H1 (cell line): ENCODE results near the gene ITGAE. TPM values are rescaled to one million over a fixed set of nuclear protein-coding genes. Genes with fewer than 3 reads are reported as not detected.

ENCODE experiments used
- CTCF ChIA-PET: fragments of 300-600 bp; sonication (Branson Sonifier 250); formaldehyde crosslinking; loops from one replicate; lab custom pipeline; 2021; ENCODE audit not compliant: partially characterized antibody; lab: Charles Lee
- POLR2A ChIA-PET: fragments of 300-600 bp; sonication (Branson Sonifier 250); formaldehyde crosslinking; loops from one replicate; lab custom pipeline; 2021; ENCODE audit warnings: inconsistent platforms; ENCODE audit not compliant: partially characterized antibody; lab: Charles Lee
- DNase-seq, 2 experiments: peaks; one replicate each; pipeline versions ENCODE4 v3.0.0 to v3.0.0-alpha.2; 2010 to 2022; ENCODE audit warnings: low spot score in 2 of 2, low read depth in 1 of 2, mixed read lengths in 1 of 2
- FAIRE-seq: peaks from 2 replicates; lab custom pipeline; 2011; peaks lifted over from hg19 to GRCh38; lab: Jason Lieb, UNC
- H2AFZ ChIP-seq: 2 replicates; pipeline ENCODE4 v1.8.1; 2012; ENCODE audit warnings: low read length, inconsistent platforms
- H2AK5ac ChIP-seq: 2 replicates; pipeline ENCODE4 v1.6.1; 2013; ENCODE audit warnings: low read depth, low read length
- H2BK120ac ChIP-seq: replicated peaks from 2 replicates; pipeline ENCODE3; 2013; ENCODE audit warnings: low read depth, low read length, inconsistent platforms
- H2BK12ac ChIP-seq: 2 replicates; pipeline ENCODE4 v1.6.1; 2013; ENCODE audit warnings: low read depth, low read length
- H2BK15ac ChIP-seq: 2 replicates; pipeline ENCODE4 v1.6.1; 2013; ENCODE audit warnings: low read length
- H2BK20ac ChIP-seq: 2 replicates; pipeline ENCODE4 v1.6.1; 2013; ENCODE audit warnings: low read length
- H2BK5ac ChIP-seq: 2 replicates; pipeline ENCODE4 v1.6.1; 2013; ENCODE audit warnings: low read depth, low read length
- H3K14ac ChIP-seq: 2 replicates; pipeline ENCODE4 v1.6.1; 2013; ENCODE audit warnings: inconsistent platforms; ENCODE audit not compliant: insufficient read length
- H3K18ac ChIP-seq: 2 replicates; pipeline ENCODE4 v1.6.1; 2013; ENCODE audit warnings: low read length; ENCODE audit errors: extremely low read depth
- H3K23ac ChIP-seq: 2 replicates; pipeline ENCODE4 v1.6.1; 2013; ENCODE audit warnings: inconsistent platforms; ENCODE audit not compliant: insufficient read length
- H3K23me2 ChIP-seq: 2 replicates; pipeline ENCODE4 v1.6.1; 2013; ENCODE audit warnings: low read depth, low read length
- H3K27ac ChIP-seq: 2 replicates; pipeline ENCODE4 v1.6.1; 2011; ENCODE audit warnings: low read depth, low read length, inconsistent platforms
- H3K27me3 ChIP-seq, 4 experiments: replicated peaks in 1 of 4; 1 replicate in 1 of 4; 2 replicates in 3 of 4; pipeline versions ENCODE4 v1.6.1 to v1.8.1; 2011 to 2013; ENCODE audit warnings: low read length in 3 of 4, mild to moderate bottlenecking in 3 of 4, inconsistent platforms in 2 of 4, mixed read lengths in 2 of 4, moderate library complexity in 1 of 4; ENCODE audit not compliant: control insufficient read depth in 3 of 4, insufficient read depth in 3 of 4; ENCODE audit errors: extremely low read depth in 1 of 4
- H3K36me3 ChIP-seq, 4 experiments: 2 replicates each; pipeline versions ENCODE4 v1.6.1 to v1.8.1; 2011 to 2013; ENCODE audit warnings: mild to moderate bottlenecking in 4 of 4, low read length in 3 of 4, moderate library complexity in 2 of 4, control low read depth in 1 of 4, inconsistent platforms in 1 of 4; ENCODE audit not compliant: insufficient read depth in 4 of 4, control insufficient read depth in 2 of 4
- H3K4ac ChIP-seq: replicated peaks from 2 replicates; pipeline ENCODE3; 2013; ENCODE audit warnings: low read length, low read depth, mixed read lengths, inconsistent platforms; ENCODE audit not compliant: insufficient read length
- H3K4me1 ChIP-seq, 4 experiments: replicated peaks in 1 of 4; 1 replicate in 1 of 4; 2 replicates in 3 of 4; pipeline versions ENCODE4 v1.6.1 to v1.8.1; 2011 to 2013; ENCODE audit warnings: low read length in 3 of 4, inconsistent platforms in 2 of 4, mixed read lengths in 1 of 4; ENCODE audit not compliant: insufficient read depth in 4 of 4, control insufficient read depth in 3 of 4
- H3K4me2 ChIP-seq, 2 experiments: 2 replicates each; pipeline versions ENCODE4 v1.6.1 to v1.8.1; 2011 to 2013; ENCODE audit warnings: low read depth in 2 of 2, low read length in 2 of 2, control low read depth in 1 of 2, inconsistent platforms in 1 of 2, mild to moderate bottlenecking in 1 of 2; ENCODE audit not compliant: insufficient read depth in 1 of 2
- H3K4me3 ChIP-seq, 4 experiments: fragments of 200-600, 300-600 bp in 1 of 4; sonication (generic), shearing (Covaris generic), sonication (Bioruptor Twin) in 1 of 4; 2 replicates each; pipeline versions ENCODE4 v1.5.1 to v1.8.1; 2011 to 2016; ENCODE audit warnings: low read length in 4 of 4, low read depth in 3 of 4, control low read depth in 2 of 4, inconsistent platforms in 2 of 4, mild to moderate bottlenecking in 2 of 4, mixed read lengths in 1 of 4, moderate library complexity in 1 of 4; ENCODE audit not compliant: insufficient read depth in 2 of 4; ENCODE audit errors: extremely low read depth in 1 of 4
- H3K56ac ChIP-seq: replicated peaks from 2 replicates; pipeline ENCODE3; 2013; ENCODE audit warnings: low read depth, mild to moderate bottlenecking, mixed read lengths, low read length, inconsistent platforms; ENCODE audit not compliant: insufficient read length
- H3K79me1 ChIP-seq: 2 replicates; pipeline ENCODE4 v1.6.1; 2013; ENCODE audit warnings: low read depth, low read length, control low read depth
- H3K79me2 ChIP-seq, 2 experiments: 2 replicates each; pipeline versions ENCODE4 v1.6.1 to v1.8.1; 2012 to 2013; ENCODE audit warnings: low read length in 2 of 2, mild to moderate bottlenecking in 2 of 2, inconsistent platforms in 1 of 2; ENCODE audit not compliant: insufficient read depth in 2 of 2, control insufficient read depth in 1 of 2
- H3K9ac ChIP-seq, 4 experiments: replicated peaks in 1 of 4; 1 replicate in 1 of 4; 2 replicates in 3 of 4; pipeline versions ENCODE4 v1.6.1 to v1.8.1; 2011 to 2013; ENCODE audit warnings: low read depth in 3 of 4, low read length in 3 of 4, control low read depth in 2 of 4, mild to moderate bottlenecking in 2 of 4, moderate library complexity in 2 of 4, inconsistent platforms in 1 of 4; ENCODE audit errors: extremely low read depth in 1 of 4
- H3K9me3 ChIP-seq, 2 experiments: 2 replicates each; pipeline versions ENCODE4 v1.6.1 to v1.8.1; 2012 to 2013; ENCODE audit warnings: mild to moderate bottlenecking in 2 of 2, moderate library complexity in 2 of 2, control low read depth in 1 of 2, inconsistent platforms in 1 of 2, low read depth in 1 of 2, low read length in 1 of 2, mixed read lengths in 1 of 2; ENCODE audit not compliant: insufficient read depth in 2 of 2
- H4K20me1 ChIP-seq, 2 experiments: replicated peaks in 1 of 2; 2 replicates each; pipeline versions ENCODE3 to v1.8.1; 2011 to 2013; ENCODE audit warnings: inconsistent platforms in 2 of 2, low read length in 2 of 2, mild to moderate bottlenecking in 1 of 2; ENCODE audit not compliant: insufficient read depth in 2 of 2, control insufficient read depth in 1 of 2
- H4K5ac ChIP-seq: 2 replicates; pipeline ENCODE4 v1.6.1; 2013; ENCODE audit warnings: low read length, low read depth, mixed read lengths, inconsistent platforms; ENCODE audit not compliant: insufficient read length
- H4K8ac ChIP-seq: 2 replicates; pipeline ENCODE4 v1.8.0; 2013; ENCODE audit warnings: mild to moderate bottlenecking, moderate library complexity, low read length, inconsistent platforms; ENCODE audit not compliant: insufficient read depth; ENCODE audit errors: extremely low read depth
- H4K91ac ChIP-seq: replicated peaks from 2 replicates; pipeline ENCODE3; 2013; ENCODE audit warnings: low read length, mixed read lengths, inconsistent platforms; ENCODE audit not compliant: insufficient read length
- CHD1 ChIP-seq: IDR thresholded peaks from 2 replicates; pipeline ENCODE4 v1.6.1; 2012; ENCODE audit warnings: low read depth, low read length, improper control_type of control experiment
- CHD2 ChIP-seq: IDR thresholded peaks from 2 replicates; pipeline ENCODE4 v1.6.1; 2012; ENCODE audit warnings: low read length, improper control_type of control experiment
- GTF2F1 ChIP-seq: IDR thresholded peaks from 2 replicates; pipeline ENCODE4 v1.6.1; 2012; ENCODE audit warnings: low read depth, low read length, improper control_type of control experiment, borderline replicate concordance
- HDAC6 ChIP-seq: IDR thresholded peaks from one replicate; pipeline ENCODE4 v1.7.1; 2012; ENCODE audit warnings: low read depth, mild to moderate bottlenecking, inconsistent platforms, low read length, moderate library complexity
- MAFK ChIP-seq: IDR thresholded peaks from 2 replicates; pipeline ENCODE4 v1.6.1; 2012; ENCODE audit warnings: low read depth, mild to moderate bottlenecking, improper control_type of control experiment, low read length
- NANOG ChIP-seq: IDR thresholded peaks from 2 replicates; pipeline ENCODE4 v1.6.1; 2011; ENCODE audit warnings: low read length, low read depth, mild to moderate bottlenecking, inconsistent platforms; ENCODE audit not compliant: insufficient read depth, poor library complexity, severe bottlenecking
- NRF1 ChIP-seq: IDR thresholded peaks from 2 replicates; pipeline ENCODE4 v1.6.1; 2011; ENCODE audit warnings: mild to moderate bottlenecking, low read depth, low read length, improper control_type of control experiment
- PHF8 ChIP-seq: fragments of 200-600 bp; sonication (generic); conservative IDR thresholded peaks from 2 replicates; pipeline ENCODE4 v1.7.1; 2012; ENCODE audit warnings: low read depth, mild to moderate bottlenecking, inconsistent platforms, low read length, moderate library complexity
- RFX5 ChIP-seq: IDR thresholded peaks from 2 replicates; pipeline ENCODE4 v1.6.1; 2011; ENCODE audit warnings: low read depth, low read length, improper control_type of control experiment, borderline replicate concordance
- SIN3A ChIP-seq, 2 experiments: IDR thresholded peaks in 1 of 2; conservative IDR thresholded peaks in 1 of 2; 2 replicates each; pipeline ENCODE4 v1.6.1; 2011 to 2012; ENCODE audit warnings: low read length in 2 of 2, improper control_type of control experiment in 1 of 2, low read depth in 1 of 2, mild to moderate bottlenecking in 1 of 2
- YY1 ChIP-seq: IDR thresholded peaks from 2 replicates; pipeline ENCODE4 v1.6.1; 2011; ENCODE audit warnings: low read depth, mild to moderate bottlenecking, low read length
- ZNF274 ChIP-seq: IDR thresholded peaks from 2 replicates; pipeline ENCODE4 v1.7.0; 2012; ENCODE audit warnings: low read length, borderline replicate concordance; ENCODE audit errors: extremely low read depth
- WGBS, 2 experiments: shearing (Covaris generic) in 1 of 2; methylation state at CpG; one replicate each; pipeline versions ENCODE4 v1.1.6 to v1.1.7; 2013 to 2015; ENCODE audit warnings: low lambda C conversion rate in 2 of 2, mixed read lengths in 2 of 2, inconsistent platforms in 1 of 2, low coverage in 1 of 2, missing lambda C conversion rate in 1 of 2; ENCODE audit not compliant: insufficient replicate concordance in 2 of 2, insufficient coverage in 1 of 2, insufficient read length in 1 of 2; ENCODE audit errors: extremely low coverage in 1 of 2, missing lambda C conversion rate in 1 of 2; 5-methylcytosine and 5-hydroxymethylcytosine counted together
- polyA plus RNA-seq, 7 experiments: library from polyadenylated mRNA; depleted of rRNA in 3 of 7; stranded (reverse) in 5 of 7; unstranded in 2 of 7; fragments of >200 nt in 5 of 7; fragments of 200-250 nt in 2 of 7; gene quantifications; 1 replicate in 5 of 7; 2 replicates in 1 of 7; 4 replicates in 1 of 7; pipeline versions ENCODE4 v1.2.1 to v1.2.3, GENCODE V29; 2011 to 2013; ENCODE audit warnings: missing spikeins in 2 of 7, mixed read lengths in 2 of 7
- total RNA-seq: library from RNA; stranded (reverse); fragmentation: NEBNext Ultra II Directional; extraction: Animal tissue kit (Norgen Biotek cat#: 25700); gene quantifications from 2 replicates; pipeline ENCODE4 v1.2.1, GENCODE V29; 2021
- TF ChIP-seq, protein P1 (sequence below): IDR thresholded peaks from 2 replicates; pipeline ENCODE4 v1.6.1; 2011; ENCODE audit warnings: low read length, improper control_type of control experiment

ITGAE gene
- total and polyA plus RNA-seq, 2 of the 8 experiments (the other 6 are each of a cell fraction or from before 2014, with no cell fraction given): 23.2 to 43.1 TPM

- H3K4me1 ChIP-seq: no peaks in the 10 kb centered on the region
- no peak for TF ChIP-seq NRF1
- no peak for TF ChIP-seq RFX5
- no peak for TF ChIP-seq CHD1
- TF ChIP-seq CHD2: no peak
- no peak for TF ChIP-seq PHF8
- no peak for TF ChIP-seq YY1
- no peak for TF ChIP-seq HDAC6
- no peak for TF ChIP-seq GTF2F1
- no peak for TF ChIP-seq MAFK
- TF ChIP-seq SIN3A (conservative IDR thresholded peaks at IDR 0.05 in 1 of 2, IDR thresholded peaks at IDR 0.05 in 1 of 2; ENCODE audit: low read depth in 1 of 2, low read length in 2 of 2): no peak
- TF ChIP-seq ZNF274: no peak
- TF ChIP-seq, protein P1, sequence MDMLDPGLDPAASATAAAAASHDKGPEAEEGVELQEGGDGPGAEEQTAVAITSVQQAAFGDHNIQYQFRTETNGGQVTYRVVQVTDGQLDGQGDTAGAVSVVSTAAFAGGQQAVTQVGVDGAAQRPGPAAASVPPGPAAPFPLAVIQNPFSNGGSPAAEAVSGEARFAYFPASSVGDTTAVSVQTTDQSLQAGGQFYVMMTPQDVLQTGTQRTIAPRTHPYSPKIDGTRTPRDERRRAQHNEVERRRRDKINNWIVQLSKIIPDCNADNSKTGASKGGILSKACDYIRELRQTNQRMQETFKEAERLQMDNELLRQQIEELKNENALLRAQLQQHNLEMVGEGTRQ: no peak
- no peak for TF ChIP-seq NANOG
Measured at GRCh38 chr17:3788200-3788599, 12.8 kb downstream of the ITGAE start.

More at GRCh38 chr17:3788200-3788599, 12.8 kb downstream of the ITGAE start:
- FAIRE-seq: no peak
- H3K27me3 ChIP-seq: no peaks in the 10 kb centered on the region
- H3K23ac ChIP-seq: no peak overlapping the region
- no peak overlapping the region for H3K27ac ChIP-seq
- no peak overlapping the region for H2BK20ac ChIP-seq
- H3K56ac ChIP-seq: no peak overlapping the region
- no peak for DNase-seq
- no peak overlapping the region for H2BK120ac ChIP-seq
- POLR2A ChIA-PET: no interaction called here
- H2BK12ac ChIP-seq: no peak overlapping the region
- H3K79me1 ChIP-seq: no peaks in the 10 kb centered on the region
- H3K9ac ChIP-seq: no peak overlapping the region
- H3K23me2 ChIP-seq: no peaks in the 10 kb centered on the region
- H3K4me3 ChIP-seq: no peak overlapping the region
- H4K20me1 ChIP-seq: no peaks in the 10 kb centered on the region
- no peak overlapping the region for H3K14ac ChIP-seq
- H4K5ac ChIP-seq: no peak overlapping the region
- 80% methylated on average over 2 of the region's 2 CpGs; no CpG with 5 or more reads in 1 of the 2 experiments for WGBS, 2 experiments
- no peak overlapping the region for H4K91ac ChIP-seq
- H4K8ac ChIP-seq: no peak overlapping the region
- H3K4me2 ChIP-seq: no peak overlapping the region
- H3K4ac ChIP-seq: no peak overlapping the region
- H2AK5ac ChIP-seq: no peak overlapping the region
- no peak overlapping the region for H3K18ac ChIP-seq
- H2BK15ac ChIP-seq: no peak overlapping the region
- H3K9me3 ChIP-seq: no peaks in the 10 kb centered on the region
- H3K36me3 ChIP-seq: no peaks in the 10 kb centered on the region
- CTCF ChIA-PET: interaction anchor here (0.5 to 1.2 kb wide), 3 partner anchors 15 to 1529 kb away, joined by 3 read pairs; no protein-coding TSS in a partner anchor
- H2AFZ ChIP-seq: no peak overlapping the region
- no peaks in the 10 kb centered on the region for H3K79me2 ChIP-seq
- H2BK5ac ChIP-seq: no peak overlapping the region
